Measurements from ENCODE around the gene CDX2. TPM values are rescaled to one million over a fixed set of nuclear protein-coding genes. Genes with fewer than 3 reads are reported as not detected.

CDX2 gene
- total RNA-seq, 1 donor from 2014 or later = 11.3 TPM

DNA sequence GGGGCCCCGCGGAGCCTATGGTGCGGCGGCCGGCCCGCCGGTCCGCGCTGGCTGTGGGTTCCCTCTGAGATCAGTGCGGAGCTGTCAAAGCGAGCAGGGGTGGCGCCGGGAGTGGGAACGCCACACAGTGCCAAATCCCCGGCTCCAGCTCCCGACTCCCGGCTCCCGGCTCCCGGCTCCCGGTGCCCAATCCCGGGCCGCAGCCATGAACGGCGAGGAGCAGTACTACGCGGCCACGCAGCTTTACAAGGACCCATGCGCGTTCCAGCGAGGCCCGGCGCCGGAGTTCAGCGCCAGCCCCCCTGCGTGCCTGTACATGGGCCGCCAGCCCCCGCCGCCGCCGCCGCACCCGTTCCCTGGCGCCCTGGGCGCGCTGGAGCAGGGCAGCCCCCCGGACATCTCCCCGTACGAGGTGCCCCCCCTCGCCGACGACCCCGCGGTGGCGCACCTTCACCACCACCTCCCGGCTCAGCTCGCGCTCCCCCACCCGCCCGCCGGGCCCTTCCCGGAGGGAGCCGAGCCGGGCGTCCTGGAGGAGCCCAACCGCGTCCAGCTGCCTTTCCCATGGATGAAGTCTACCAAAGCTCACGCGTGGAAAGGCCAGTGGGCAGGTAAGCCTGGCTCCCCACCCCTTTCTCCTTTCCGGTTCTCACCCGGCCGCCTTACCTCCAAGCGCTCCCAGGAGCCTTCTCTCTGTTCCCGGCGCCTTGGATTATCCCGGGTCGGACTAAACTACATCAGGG is 49.0 kb downstream of the CDX2 start, which contains the start of gene PDX1:
Gene PDX1 (plus strand): TSS at position 67 of the 743 bp plus-strand sequence. CDS start 139 bp downstream, at position 206.
- peaks cover 8% of the 10 kb centered on the region for H3K4me1 Mint-ChIP-seq (ENCODE audit: unreplicated experiment)
- no peak for TF ChIP-seq CTCF (conservative IDR thresholded peaks at IDR 0.05)
- peaks cover 90% of the 10 kb centered on the region for H3K27me3 Mint-ChIP-seq
- H3K36me3 Mint-ChIP-seq = no peaks in the 10 kb centered on the region
- peak within 1 kb of the TSS; percentile 72 for H3K27ac Mint-ChIP-seq
- no peak for DNase-seq (ENCODE audit: extremely low spot score, unreplicated experiment)
- peak within 1 kb of the TSS; percentile 89 for H3K4me3 Mint-ChIP-seq
- H3K9me3 Mint-ChIP-seq = no peaks in the 10 kb centered on the region

GRCh38 chr13:27919659-27919933 is 49.5 kb downstream of the CDX2 start:
- Mint-ChIP-seq H3K4me3 (peak overlapping the region; percentile 77), H3K27ac (no peak overlapping the region), H3K27me3 (peaks cover 89% of the 10 kb centered on the region), H3K36me3 (no peaks in the 10 kb centered on the region), H3K4me1 (ENCODE audit: unreplicated experiment) (peaks cover 8% of the 10 kb centered on the region), H3K9me3 (no peaks in the 10 kb centered on the region)
- no peak for DNase-seq (ENCODE audit: extremely low spot score, unreplicated experiment)
- TF ChIP-seq CTCF (conservative IDR thresholded peaks at IDR 0.05) = no peak

GRCh38 chr13:27918918-27919658 is 50.0 kb downstream of the CDX2 start:
- H3K27ac Mint-ChIP-seq = peak overlapping the region; percentile 71
- TF ChIP-seq CTCF (conservative IDR thresholded peaks at IDR 0.05) = no peak
- H3K4me1 Mint-ChIP-seq (ENCODE audit: unreplicated experiment) = peaks cover 8% of the 10 kb centered on the region
- H3K27me3 Mint-ChIP-seq = peaks cover 91% of the 10 kb centered on the region
- no peak for DNase-seq (ENCODE audit: extremely low spot score, unreplicated experiment)
- H3K9me3 Mint-ChIP-seq = no peaks in the 10 kb centered on the region
- H3K36me3 Mint-ChIP-seq = no peaks in the 10 kb centered on the region
- peak overlapping the region; percentile 78 for H3K4me3 Mint-ChIP-seq

DNA sequence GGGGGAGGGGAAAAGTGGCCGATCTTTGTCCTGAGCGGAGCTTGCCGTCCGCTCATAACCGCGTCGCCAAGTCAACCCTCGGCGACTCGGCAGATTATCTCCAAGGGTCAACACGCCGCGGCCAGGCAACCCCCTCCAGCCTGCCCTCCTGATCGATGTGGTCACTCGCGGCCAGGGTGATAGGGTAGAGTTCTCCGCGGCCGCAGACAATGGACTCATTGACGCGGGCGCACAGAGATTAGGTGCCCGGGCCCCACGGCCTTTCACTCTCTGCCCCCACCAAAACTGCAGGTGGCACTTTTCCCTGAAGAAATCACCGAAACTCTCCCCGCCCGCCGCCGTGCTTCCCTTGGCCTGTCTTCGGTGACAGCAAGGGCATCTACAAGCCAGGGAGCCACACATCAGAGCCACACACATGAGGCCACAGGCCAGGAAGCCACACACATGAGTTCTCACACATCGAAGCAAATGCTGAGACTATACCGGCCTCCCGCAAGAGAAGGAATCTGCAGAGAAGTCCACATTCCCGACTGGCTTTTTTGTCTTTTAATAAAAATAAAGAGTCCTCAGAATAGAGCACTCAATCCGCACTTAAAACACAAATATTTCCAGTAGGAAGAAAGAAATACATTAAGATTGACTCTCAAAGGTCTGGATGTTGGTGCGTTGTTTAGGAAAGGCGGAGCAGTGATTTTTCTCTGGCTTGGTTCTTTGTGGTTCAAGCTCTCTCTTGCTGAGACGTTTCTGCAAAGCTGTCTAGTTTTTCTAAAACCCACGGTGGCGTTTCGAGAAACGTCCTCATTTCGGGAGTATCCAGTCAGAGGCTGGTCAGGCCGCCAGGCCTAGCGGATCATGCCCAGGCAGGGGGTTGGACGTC is 50.8 kb downstream of the CDX2 start:
- H3K27ac Mint-ChIP-seq = peak overlapping the region; percentile 71
- H3K4me1 Mint-ChIP-seq (ENCODE audit: unreplicated experiment) = peaks cover 8% of the 10 kb centered on the region
- no peaks in the 10 kb centered on the region for H3K36me3 Mint-ChIP-seq
- H3K27me3 Mint-ChIP-seq = peaks cover 91% of the 10 kb centered on the region
- DNase-seq (ENCODE audit: extremely low spot score, unreplicated experiment) = no peak
- TF ChIP-seq CTCF (conservative IDR thresholded peaks at IDR 0.05) = no peak
- H3K9me3 Mint-ChIP-seq = no peaks in the 10 kb centered on the region
- peak overlapping the region; percentile 78 for H3K4me3 Mint-ChIP-seq

GRCh38 chr13:27917121-27917947 is 51.8 kb downstream of the CDX2 start:
- no peak for TF ChIP-seq CTCF (conservative IDR thresholded peaks at IDR 0.05)
- DNase-seq (ENCODE audit: extremely low spot score, unreplicated experiment) = no peak
- peaks cover 91% of the 10 kb centered on the region for H3K27me3 Mint-ChIP-seq
- no peaks in the 10 kb centered on the region for H3K9me3 Mint-ChIP-seq
- H3K36me3 Mint-ChIP-seq = no peaks in the 10 kb centered on the region
- peaks cover 8% of the 10 kb centered on the region for H3K4me1 Mint-ChIP-seq (ENCODE audit: unreplicated experiment)
- peak overlapping the region; percentile 76 for H3K27ac Mint-ChIP-seq
- peak overlapping the region; percentile 84 for H3K4me3 Mint-ChIP-seq

All from type B pancreatic cell (in vitro differentiated cells).